Esophagus (tissue), 2 donors: ENCODE measurements around the gene CSAG1. TPM values are rescaled to one million over a fixed set of nuclear protein-coding genes. Genes with fewer than 3 reads are reported as not detected.
"Not testable (repeated sequence)": the region's sequence is repeated elsewhere in the genome, so short reads cannot be mapped to it uniquely, and the experiment has no call there.

Experiments used
- H3K27ac ChIP-seq, 2 donors: one replicate each; pipeline ENCODE4 v1.5.1; 2013; ENCODE audit warnings: low read depth in 2 of 2, mild to moderate bottlenecking in 2 of 2, inconsistent platforms in 1 of 2, low read length in 1 of 2, moderate library complexity in 1 of 2
- H3K27me3 ChIP-seq, 2 donors: one replicate each; pipeline ENCODE4 v1.6.1; 2013; ENCODE audit warnings: low read length in 2 of 2, control low read depth in 1 of 2, mild to moderate bottlenecking in 1 of 2; ENCODE audit not compliant: insufficient read depth in 2 of 2, control insufficient read depth in 1 of 2
- H3K36me3 ChIP-seq, 2 donors: one replicate each; pipeline ENCODE4 v1.6.1; 2013; ENCODE audit warnings: low read length in 1 of 2; ENCODE audit not compliant: control insufficient read depth in 2 of 2, insufficient read depth in 2 of 2
- H3K4me1 ChIP-seq, 2 donors: one replicate each; pipeline ENCODE4 v1.6.1; 2013; ENCODE audit warnings: low read length in 1 of 2; ENCODE audit not compliant: control insufficient read depth in 2 of 2, insufficient read depth in 2 of 2
- H3K4me3 ChIP-seq, 2 donors: one replicate each; pipeline ENCODE4 v1.5.1; 2013; ENCODE audit warnings: low read length in 2 of 2, mild to moderate bottlenecking in 2 of 2, low read depth in 1 of 2, moderate library complexity in 1 of 2
- H3K9me3 ChIP-seq, 2 donors: one replicate each; pipeline ENCODE4 v1.6.1; 2013; ENCODE audit warnings: mild to moderate bottlenecking in 2 of 2, low read depth in 1 of 2, low read length in 1 of 2, moderate library complexity in 1 of 2; ENCODE audit not compliant: control insufficient read depth in 2 of 2, insufficient read depth in 1 of 2
- WGBS, 2 donors: extraction: QIAGEN DNeasy Blood & Tissue Kit; methylation state at CpG; one replicate each; pipeline ENCODE4 v1.1.7; 2013; 5-methylcytosine and 5-hydroxymethylcytosine counted together
- polyA plus RNA-seq, 2 donors: library from polyadenylated mRNA; stranded (reverse); fragments of 200-250 nt; gene quantifications; one replicate each; pipeline ENCODE4 v1.2.3, GENCODE V29; 2013
- donor health status: healthy with polysubstance abuse.
- donor health status: Bipolar disorder and iron deficiency.

The CSAG1 gene
- not detected for polyA plus RNA-seq

DNA sequence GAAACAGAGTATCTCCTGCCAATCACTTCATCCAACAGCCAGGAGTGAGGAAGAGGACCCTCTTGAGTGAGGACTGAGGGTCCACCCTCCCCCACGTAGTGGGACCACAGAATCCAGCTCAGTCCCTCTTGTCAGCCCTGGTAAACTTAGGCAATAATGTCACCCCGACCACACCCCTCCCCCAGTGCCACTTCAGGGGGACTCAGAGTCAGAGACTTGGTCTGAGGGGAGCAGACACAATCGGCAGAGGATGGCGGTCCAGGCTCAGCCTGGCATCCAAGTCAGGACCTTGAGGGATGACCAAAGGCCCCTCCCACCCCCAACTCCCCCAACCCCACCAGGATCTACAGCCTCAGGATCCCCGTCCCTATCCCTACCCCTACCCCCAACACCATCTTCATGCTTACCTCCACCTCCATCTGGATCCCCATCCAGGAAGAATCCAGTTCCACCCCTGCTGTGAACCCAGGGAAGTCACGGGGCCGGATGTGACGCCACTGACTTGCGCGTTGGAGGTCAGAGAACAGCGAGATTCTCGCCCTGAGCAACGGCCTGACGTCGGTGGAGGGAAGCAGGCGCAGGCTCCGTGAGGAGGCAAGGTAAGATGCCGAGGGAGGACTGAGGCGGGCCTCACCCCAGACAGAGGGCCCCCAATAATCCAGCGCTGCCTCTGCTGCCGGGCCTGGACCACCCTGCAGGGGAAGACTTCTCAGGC, at the start of gene CSAG1, which contains the start of gene MAGEA12:
Gene CSAG1, minus strand, starts transcription at position 461 of the 715 bp plus-strand sequence. CDS start 1,261 bp downstream, outside the sequence.
Gene MAGEA12, plus strand, starts transcription at position 497 of the 715 bp plus-strand sequence. CDS start 2,405 bp downstream, outside the sequence.
- H3K27ac ChIP-seq, result no peak within 1 kb of the TSS
- no peak within 1 kb of the TSS for H3K4me3 ChIP-seq
- no peaks in the 10 kb centered on the region for H3K4me1 ChIP-seq
- no peaks in the 10 kb centered on the region for H3K27me3 ChIP-seq
- WGBS, 2 donors, result 89 to 90% methylated on average over 17 to 21 of the region's 21 CpGs
- H3K9me3 ChIP-seq, result peaks cover 0 to 2% of the 10 kb centered on the region in 2 donors
- no peaks in the 10 kb centered on the region for H3K36me3 ChIP-seq

- H3K27ac ChIP-seq, H3K9me3 ChIP-seq, H3K27me3 ChIP-seq, H3K36me3 ChIP-seq, H3K4me3 ChIP-seq, H3K4me1 ChIP-seq: not testable (repeated sequence)
- 79 to 80% methylated on average over 2 to 3 of the region's 29 CpGs for WGBS, 2 donors
Measured at GRCh38 chrX:152769549-152770289, 36.2 kb upstream of the CSAG1 start, which contains the start of gene MAGEA6. MAGEA6 (minus strand) TSS chrX:152769689; CDS start chrX:152767650, 2,039 bp downstream.

GRCh38 chrX:152766562-152766961, 33.0 kb upstream of the CSAG1 start:
- not testable (repeated sequence) for H3K27me3 ChIP-seq, H3K27ac ChIP-seq, H3K36me3 ChIP-seq, H3K4me3 ChIP-seq, H3K9me3 ChIP-seq, H3K4me1 ChIP-seq
- 64 to 80% methylated on average over 8 to 9 of the region's 9 CpGs for WGBS, 2 donors

- H3K27me3 ChIP-seq, H3K4me3 ChIP-seq, H3K9me3 ChIP-seq, H3K4me1 ChIP-seq, H3K27ac ChIP-seq, H3K36me3 ChIP-seq: not testable (repeated sequence)
- WGBS, 2 donors, result 56 to 93% methylated on average over 2 to 4 of the region's 7 CpGs
Measured at GRCh38 chrX:152761582-152761981, 28.1 kb upstream of the CSAG1 start.

- H3K27ac ChIP-seq, H3K36me3 ChIP-seq, H3K4me3 ChIP-seq, H3K4me1 ChIP-seq, H3K9me3 ChIP-seq, H3K27me3 ChIP-seq: not testable (repeated sequence)
- 65 to 69% methylated on average over 1 to 5 of the region's 7 CpGs for WGBS, 2 donors
Measured at GRCh38 chrX:152759544-152759943, 26.0 kb upstream of the CSAG1 start.

- WGBS, 2 donors, result no CpG with 5 or more reads among the region's 2 CpGs
- not testable (repeated sequence) for H3K27ac ChIP-seq, H3K36me3 ChIP-seq, H3K4me3 ChIP-seq, H3K9me3 ChIP-seq, H3K27me3 ChIP-seq, H3K4me1 ChIP-seq
Measured at GRCh38 chrX:152758918-152759317, 25.4 kb upstream of the CSAG1 start, which contains the start of gene CSAG3. CSAG3 (plus strand) TSS chrX:152759218.

GRCh38 chrX:152754871-152755270, 21.4 kb upstream of the CSAG1 start:
- not testable (repeated sequence) for H3K27me3 ChIP-seq, H3K27ac ChIP-seq
- no CpG with 5 or more reads among the region's 5 CpGs for WGBS, 2 donors

GRCh38 chrX:152753686-152754650, 20.4 kb upstream of the CSAG1 start, which contains the start of gene MAGEA2:
MAGEA2 (minus strand) TSS chrX:152753842; CDS start chrX:152751363, 2,479 bp downstream.
- no CpG with 5 or more reads among the region's 35 CpGs for WGBS, 2 donors

More at GRCh38 chrX:152754871-152755270, 21.4 kb upstream of the CSAG1 start:
- H3K9me3 ChIP-seq, H3K36me3 ChIP-seq, H3K4me3 ChIP-seq, H3K4me1 ChIP-seq: not testable (repeated sequence)

DNA sequence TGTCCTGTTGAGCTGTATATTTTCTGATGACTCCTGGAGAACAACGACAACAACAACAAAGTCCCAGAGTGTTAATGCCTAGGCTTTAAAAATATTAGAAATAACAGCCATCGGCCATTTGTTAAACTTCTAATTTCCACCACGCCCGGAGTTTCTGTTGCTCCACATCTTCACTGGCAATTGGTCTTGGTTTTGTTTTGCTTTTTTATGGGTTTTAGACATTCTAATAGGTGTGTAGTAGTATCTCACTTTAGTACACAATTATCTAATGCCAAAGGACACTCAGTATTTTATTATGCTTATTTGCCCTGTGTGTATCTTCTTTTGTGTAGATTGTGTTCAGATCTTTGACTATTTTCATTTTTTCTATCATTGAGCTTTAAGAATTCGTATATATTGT, 5.0 kb upstream of the CSAG1 start:
- Histone ChIP-seq H3K27ac (no peak overlapping the region), H3K4me1 (no peaks in the 10 kb centered on the region), H3K36me3 (no peaks in the 10 kb centered on the region), H3K4me3 (no peak overlapping the region), H3K27me3 (no peaks in the 10 kb centered on the region), H3K9me3 (peaks cover 0 to 2% of the 10 kb centered on the region in 2 donors)
- WGBS, 2 donors, result 83 to 90% methylated on average over 5 of the region's 5 CpGs

More at GRCh38 chrX:152753686-152754650, 20.4 kb upstream of the CSAG1 start, which contains the start of gene MAGEA2:
- not testable (repeated sequence) for H3K27me3 ChIP-seq, H3K27ac ChIP-seq, H3K4me3 ChIP-seq, H3K36me3 ChIP-seq, H3K9me3 ChIP-seq, H3K4me1 ChIP-seq
